Stimulated activated CD4-positive, alpha-beta T cell treated with anti-CD3 and anti-CD28 coated beads, Interleukin-4, amount 100 ng/mL, for 48 hours (primary cell): ENCODE results near the gene PHTF2.
"Not testable (repeated sequence)": the region's sequence is repeated elsewhere in the genome, so short reads cannot be mapped to it uniquely, and the experiment has no call there.

Experiments
- DNase-seq, 2 donors: peaks; one replicate each; pipeline ENCODE4 v3.0.0-alpha.2; 2020; ENCODE audit warnings: low read depth in 2 of 2

The PHTF2 gene

GRCh38 chr7:77798394-77799077, at the start of gene PHTF2, which contains the start of gene TMEM60:
PHTF2 (plus strand) TSS chr7:77798773.
TMEM60 (minus strand) TSS chr7:77798434; CDS start chr7:77794373, 4,061 bp downstream.
- peak; percentile 89 to 95 for DNase-seq

- DNase-seq = no peak
Measured at GRCh38 chr7:77752016-77752415, 46.6 kb upstream of the PHTF2 start.

GRCh38 chr7:77753173-77753572, 45.4 kb upstream of the PHTF2 start:
- no peak for DNase-seq

GRCh38 chr7:77757589-77757988, 41.0 kb upstream of the PHTF2 start:
- no peak for DNase-seq

GRCh38 chr7:77759294-77759889, 39.2 kb upstream of the PHTF2 start:
- DNase-seq = peak; percentile 40 to 45

- DNase-seq = no peak
Measured at GRCh38 chr7:77760809-77761453, 37.6 kb upstream of the PHTF2 start.

- no peak for DNase-seq
Measured at GRCh38 chr7:77765481-77765880, 33.1 kb upstream of the PHTF2 start.

- DNase-seq = no peak
Measured at GRCh38 chr7:77765906-77766800, 32.4 kb upstream of the PHTF2 start.

- DNase-seq = no peak
Measured at GRCh38 chr7:77766801-77767605, 31.6 kb upstream of the PHTF2 start.

- DNase-seq = no peak
Measured at GRCh38 chr7:77770316-77770715, 28.3 kb upstream of the PHTF2 start.

- no peak for DNase-seq
Measured at GRCh38 chr7:77771901-77772300, 26.7 kb upstream of the PHTF2 start.

GRCh38 chr7:77778535-77778934, 20.0 kb upstream of the PHTF2 start:
- DNase-seq = no peak

GRCh38 chr7:77782383-77782782, 16.2 kb upstream of the PHTF2 start:
- no peak for DNase-seq

GRCh38 chr7:77783111-77783510, 15.5 kb upstream of the PHTF2 start:
- DNase-seq = no peak

GRCh38 chr7:77783545-77783944, 15.0 kb upstream of the PHTF2 start:
- no peak for DNase-seq

- not testable (repeated sequence) for DNase-seq
Measured at GRCh38 chr7:77784426-77784825, 14.1 kb upstream of the PHTF2 start.

- DNase-seq = no peak
Measured at GRCh38 chr7:77786018-77786417, 12.6 kb upstream of the PHTF2 start.

GRCh38 chr7:77786741-77787140, 11.8 kb upstream of the PHTF2 start:
- no peak for DNase-seq

- DNase-seq = no peak
Measured at GRCh38 chr7:77788327-77788902, 10.2 kb upstream of the PHTF2 start.

GRCh38 chr7:77791336-77791735, 7.2 kb upstream of the PHTF2 start:
- DNase-seq = no peak

GRCh38 chr7:77791956-77792355, 6.6 kb upstream of the PHTF2 start:
- no peak for DNase-seq
